ENCODE measurements around the gene ATP1B1.
A peak's percentile ranks its signal among the peaks of the same experiment; 100 is the strongest.
"Not testable (repeated sequence)": the region's sequence is repeated elsewhere in the genome, so short reads cannot be mapped to it uniquely, and the experiment has no call there.

The ATP1B1 gene

GRCh38 chr1:169117014-169117413 lies 10.5 kb downstream of the ATP1B1 start:
- DNase-seq = no peak

GRCh38 chr1:169117599-169117998 lies 11.1 kb downstream of the ATP1B1 start:
- DNase-seq = no peak

GRCh38 chr1:169118227-169118626 lies 11.7 kb downstream of the ATP1B1 start:
- no peak for DNase-seq

- peak; percentile 63 for DNase-seq
Observed at GRCh38 chr1:169119405-169119804, 12.9 kb downstream of the ATP1B1 start.

- DNase-seq = no peak
Observed at GRCh38 chr1:169120066-169120465, 13.6 kb downstream of the ATP1B1 start.

GRCh38 chr1:169121146-169121923 lies 14.8 kb downstream of the ATP1B1 start:
- no peak for DNase-seq

- DNase-seq = no peak
Observed at GRCh38 chr1:169122976-169123375, 16.5 kb downstream of the ATP1B1 start.

- DNase-seq = no peak
Observed at GRCh38 chr1:169124459-169124858, 18.0 kb downstream of the ATP1B1 start.

GRCh38 chr1:169125597-169125996 lies 19.1 kb downstream of the ATP1B1 start:
- not testable (repeated sequence) for DNase-seq

- no peak for DNase-seq
Observed at GRCh38 chr1:169126335-169126734, 19.8 kb downstream of the ATP1B1 start.

GRCh38 chr1:169127305-169127704 lies 20.8 kb downstream of the ATP1B1 start:
- DNase-seq = no peak

- no peak for DNase-seq
Observed at GRCh38 chr1:169128562-169128961, 22.1 kb downstream of the ATP1B1 start.

- no peak for DNase-seq
Observed at GRCh38 chr1:169129109-169129784, 22.8 kb downstream of the ATP1B1 start.

- no peak for DNase-seq
Observed at GRCh38 chr1:169130683-169131082, 24.2 kb downstream of the ATP1B1 start.

- no peak for DNase-seq
Observed at GRCh38 chr1:169132512-169133227, 26.2 kb downstream of the ATP1B1 start.

- DNase-seq = no peak
Observed at GRCh38 chr1:169133228-169133576, 26.7 kb downstream of the ATP1B1 start.

- DNase-seq = peak; percentile 24
Observed at GRCh38 chr1:169133801-169134502, 27.5 kb downstream of the ATP1B1 start.

- DNase-seq = no peak
Observed at GRCh38 chr1:169137357-169137756, 30.9 kb downstream of the ATP1B1 start.

- no peak for DNase-seq
Observed at GRCh38 chr1:169138866-169139670, 32.6 kb downstream of the ATP1B1 start.

GRCh38 chr1:169141356-169141755 lies 34.9 kb downstream of the ATP1B1 start:
- DNase-seq = no peak

- no peak for DNase-seq
Observed at GRCh38 chr1:169142129-169142528, 35.6 kb downstream of the ATP1B1 start.

GRCh38 chr1:169143346-169143745 lies 36.9 kb downstream of the ATP1B1 start:
- DNase-seq = no peak
